Activated CD8-positive, alpha-beta memory T cell treated with anti-CD3 and anti-CD28 coated beads, Interleukin-2, amount 50 U/mL, for 48 hours (primary cell): ENCODE results near the gene PSEN2.

Experiments
- DNase-seq: peaks from one replicate; pipeline ENCODE4 v3.0.0-alpha.2; 2020

PSEN2 gene

GRCh38 chr1:226888021-226888420 lies 17.6 kb downstream of the PSEN2 start:
- no peak for DNase-seq

DNA sequence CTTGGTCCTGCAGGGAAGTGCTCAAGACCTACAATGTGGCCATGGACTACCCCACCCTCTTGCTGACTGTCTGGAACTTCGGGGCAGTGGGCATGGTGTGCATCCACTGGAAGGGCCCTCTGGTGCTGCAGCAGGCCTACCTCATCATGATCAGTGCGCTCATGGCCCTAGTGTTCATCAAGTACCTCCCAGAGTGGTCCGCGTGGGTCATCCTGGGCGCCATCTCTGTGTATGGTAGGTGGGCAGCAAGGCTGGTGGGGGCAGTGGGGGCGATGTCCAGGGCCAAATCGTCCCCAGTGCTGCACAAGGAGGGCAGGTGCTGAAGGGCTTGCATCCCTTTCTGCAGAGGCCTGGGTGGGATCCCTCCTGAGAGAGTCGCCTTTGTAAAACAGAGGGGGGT lies 18.4 kb downstream of the PSEN2 start:
- DNase-seq, result no peak

DNA sequence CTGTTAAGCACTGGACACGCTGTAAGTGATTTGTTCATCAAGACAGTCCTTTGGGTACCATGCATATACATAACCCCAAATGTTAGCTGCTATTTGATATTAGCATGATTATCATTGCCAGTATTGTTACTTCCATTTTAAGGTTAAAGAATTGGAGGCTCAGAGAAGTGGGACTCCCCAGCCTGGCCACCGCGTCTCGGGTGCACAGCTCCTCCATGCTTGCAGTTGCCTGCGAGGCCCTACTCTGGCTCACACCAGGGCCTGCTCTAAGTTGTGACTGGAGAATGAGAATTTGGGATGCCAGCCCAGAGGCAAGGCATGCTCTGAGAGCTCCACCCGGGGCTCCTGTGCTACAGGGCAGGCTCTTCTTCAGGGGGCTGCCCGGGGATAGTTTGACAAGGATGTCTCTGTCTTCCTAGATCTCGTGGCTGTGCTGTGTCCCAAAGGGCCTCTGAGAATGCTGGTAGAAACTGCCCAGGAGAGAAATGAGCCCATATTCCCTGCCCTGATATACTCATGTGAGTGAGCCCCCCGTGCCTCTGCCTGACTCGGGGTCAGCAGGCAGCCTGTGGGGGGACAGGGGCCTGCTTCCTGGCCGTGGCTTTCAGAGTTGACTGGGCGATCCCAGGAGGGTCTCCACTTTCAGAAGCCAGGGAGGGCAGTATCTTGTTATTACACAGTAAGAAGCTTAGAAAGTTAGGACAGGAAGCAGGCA lies 19.4 kb downstream of the PSEN2 start:
- no peak for DNase-seq

GRCh38 chr1:226890331-226891108 lies 20.1 kb downstream of the PSEN2 start:
- no peak for DNase-seq

DNA sequence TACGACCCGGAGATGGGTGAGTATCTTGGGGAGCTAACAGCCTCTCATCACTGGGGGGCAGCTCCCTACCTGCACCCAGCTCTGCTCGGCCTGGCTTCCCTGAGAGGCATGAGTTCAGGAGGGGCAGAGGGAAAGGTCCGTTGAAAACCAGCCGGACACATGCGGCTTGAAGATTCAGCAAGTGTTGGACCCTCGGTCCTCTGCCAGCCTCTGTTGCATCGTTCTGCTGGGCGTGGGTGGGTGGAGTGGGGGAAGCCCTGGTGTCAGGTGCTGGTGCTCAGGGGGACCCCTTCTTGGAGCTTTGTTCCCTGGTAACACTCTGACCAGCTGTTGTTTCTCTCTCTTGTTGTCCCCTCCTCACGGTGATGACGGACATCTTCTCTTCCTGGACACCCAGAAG lies 20.9 kb downstream of the PSEN2 start:
- no peak for DNase-seq

- no peak for DNase-seq
Observed at GRCh38 chr1:226891846-226892523, 21.6 kb downstream of the PSEN2 start.

GRCh38 chr1:226892524-226892875 lies 22.1 kb downstream of the PSEN2 start:
- no peak for DNase-seq

GRCh38 chr1:226893936-226894335 lies 23.5 kb downstream of the PSEN2 start:
- no peak for DNase-seq

DNA sequence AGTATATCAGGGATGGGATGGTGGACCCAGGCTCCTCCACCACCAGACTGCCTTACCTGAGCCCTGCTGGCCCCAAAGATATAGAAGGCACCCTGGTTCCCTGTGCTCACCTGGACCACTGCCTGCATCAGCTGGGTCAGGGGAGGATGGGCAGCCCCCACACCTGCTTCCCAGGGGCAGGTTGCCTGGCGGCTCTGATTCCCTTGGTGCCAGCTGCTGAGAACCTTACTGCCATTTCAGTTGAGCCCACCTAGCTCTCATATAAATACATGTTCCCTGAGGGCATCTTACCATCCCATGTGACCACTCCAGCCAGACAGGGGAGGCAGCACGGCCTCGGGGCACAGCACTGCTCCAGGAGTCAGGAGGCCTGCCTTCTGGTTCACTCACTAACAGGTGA lies 24.4 kb downstream of the PSEN2 start:
- no peak for DNase-seq

DNA sequence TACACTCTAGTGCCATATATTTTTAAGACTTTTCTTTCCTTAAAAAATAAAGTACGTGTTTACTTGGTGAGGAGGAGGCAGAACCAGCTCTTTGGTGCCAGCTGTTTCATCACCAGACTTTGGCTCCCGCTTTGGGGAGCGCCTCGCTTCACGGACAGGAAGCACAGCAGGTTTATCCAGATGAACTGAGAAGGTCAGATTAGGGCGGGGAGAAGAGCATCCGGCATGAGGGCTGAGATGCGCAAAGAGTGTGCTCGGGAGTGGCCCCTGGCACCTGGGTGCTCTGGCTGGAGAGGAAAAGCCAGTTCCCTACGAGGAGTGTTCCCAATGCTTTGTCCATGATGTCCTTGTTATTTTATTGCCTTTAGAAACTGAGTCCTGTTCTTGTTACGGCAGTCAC lies 25.2 kb downstream of the PSEN2 start:
- no peak for DNase-seq

DNA sequence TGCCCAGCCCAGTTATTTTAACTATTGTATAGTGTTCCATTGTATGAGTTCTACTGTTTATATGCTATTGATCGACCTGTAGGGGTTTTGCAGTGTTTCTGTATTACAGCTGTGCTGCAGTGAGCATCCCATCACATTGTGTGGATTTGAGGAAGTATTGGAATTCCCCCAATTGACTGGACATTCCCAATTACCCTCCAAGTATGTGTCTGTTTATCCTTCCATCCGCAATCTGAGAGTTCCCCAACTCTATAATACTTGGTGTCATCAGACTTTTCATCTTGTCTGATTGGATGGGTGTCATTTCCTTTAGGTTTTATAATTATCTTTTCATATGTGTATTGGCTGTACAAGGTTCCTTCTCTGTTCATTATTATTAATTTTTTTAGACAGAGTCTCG lies 27.8 kb downstream of the PSEN2 start:
- DNase-seq, result no peak

GRCh38 chr1:226901421-226901820 lies 31.0 kb downstream of the PSEN2 start:
- no peak for DNase-seq

DNA sequence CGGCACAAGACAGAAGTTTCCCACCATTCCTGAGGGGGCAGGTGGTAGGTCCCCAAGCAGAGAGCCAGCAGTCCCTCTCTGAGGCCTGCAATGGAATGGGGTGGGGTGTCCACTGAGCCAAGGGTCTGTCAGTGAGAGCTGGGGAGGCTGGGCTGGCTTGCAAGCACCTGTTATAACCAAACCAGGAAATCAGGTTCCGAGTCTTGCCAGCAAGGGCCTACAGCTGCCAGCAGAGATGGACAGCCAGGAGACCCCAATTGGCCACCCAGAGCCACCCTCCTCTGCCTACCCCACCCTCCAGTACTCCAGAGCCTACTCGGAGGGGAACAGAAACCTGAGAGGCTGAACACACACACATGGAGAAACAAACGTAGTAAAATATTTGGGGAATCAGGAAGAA lies 32.2 kb downstream of the PSEN2 start:
- peak; percentile 30 for DNase-seq

DNA sequence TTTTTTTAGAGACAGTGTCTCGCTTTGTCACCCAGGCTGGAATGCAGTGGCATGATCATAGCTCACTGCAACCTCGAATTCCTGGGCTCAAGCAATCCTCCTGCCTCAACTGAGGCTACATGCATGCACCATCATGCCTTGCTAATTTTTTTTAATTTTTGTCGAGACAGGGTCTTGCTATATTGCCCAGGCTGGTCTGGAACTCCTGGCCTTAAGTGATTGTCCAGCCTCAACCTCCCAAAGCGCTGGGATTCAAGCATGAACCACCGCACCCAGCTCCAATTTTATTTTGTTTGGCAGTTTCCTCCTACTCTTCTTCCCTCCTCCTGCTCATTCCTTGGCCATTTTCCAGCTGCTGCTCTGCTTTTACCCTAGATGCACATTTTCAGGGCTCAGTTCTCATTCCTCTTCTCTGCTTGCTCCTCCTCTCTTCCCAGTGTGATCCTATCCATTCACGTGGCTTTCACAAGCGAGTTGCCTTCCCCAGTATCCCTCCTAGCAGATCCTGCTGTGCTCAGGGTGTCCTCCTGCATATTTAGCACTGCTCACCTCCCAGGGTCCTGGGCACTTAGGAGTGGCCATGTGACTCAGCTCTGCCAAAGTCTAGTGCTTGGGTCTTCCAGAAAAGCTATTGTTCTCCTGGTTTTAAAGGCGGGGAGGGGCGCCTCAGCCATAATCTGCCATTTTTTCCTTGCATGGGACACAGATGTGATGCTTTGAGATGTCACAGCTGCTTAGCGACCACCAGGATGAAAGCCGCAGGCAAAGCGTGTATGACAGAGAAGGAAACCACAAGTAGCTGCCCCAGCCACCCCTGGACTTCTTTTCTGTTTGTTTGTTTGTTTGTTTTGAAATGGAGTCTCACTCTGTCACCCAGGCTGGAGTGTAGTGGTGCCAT lies 33.7 kb downstream of the PSEN2 start:
- DNase-seq, result no peak

DNA sequence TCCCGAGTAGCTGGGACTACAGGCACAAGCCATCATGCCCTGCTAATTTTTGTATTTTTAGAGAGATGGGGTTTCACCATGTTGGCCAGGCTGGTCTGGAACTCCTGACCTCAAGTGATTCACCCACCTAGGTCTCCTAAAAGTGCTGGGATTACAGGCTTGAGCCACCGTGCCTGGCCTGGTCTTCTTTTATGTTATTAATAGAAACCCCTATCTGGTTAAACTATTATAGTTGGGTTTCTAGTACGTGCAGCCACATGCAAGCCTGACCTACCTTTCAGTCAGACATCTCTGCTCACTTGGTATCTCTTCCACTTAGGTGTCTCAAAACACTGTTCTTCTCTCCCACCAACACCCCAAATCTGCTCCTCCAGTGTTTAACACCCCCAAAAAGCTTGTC lies 34.4 kb downstream of the PSEN2 start:
- no peak for DNase-seq

GRCh38 chr1:226908419-226908818 lies 38.0 kb downstream of the PSEN2 start:
- DNase-seq, result no peak

DNA sequence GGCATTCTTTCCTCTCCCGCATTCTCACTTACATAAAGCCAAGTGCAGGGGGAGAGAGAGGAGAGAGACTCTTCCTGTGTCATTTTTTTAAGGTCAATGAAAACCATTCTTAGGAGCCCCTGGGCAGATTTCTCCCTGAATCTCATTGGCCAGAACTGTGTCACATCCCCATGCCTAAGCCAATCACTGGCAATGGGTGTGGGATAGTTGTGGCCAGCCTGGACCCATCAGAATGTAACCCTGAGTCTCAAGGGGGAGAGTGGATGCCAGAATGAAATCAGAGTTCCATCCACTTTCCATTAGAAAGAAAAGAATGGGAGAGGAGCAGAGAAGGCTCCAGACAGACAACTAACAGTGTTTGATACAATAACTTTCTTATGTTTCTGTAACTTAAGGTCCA lies 38.5 kb downstream of the PSEN2 start:
- DNase-seq, result no peak

DNA sequence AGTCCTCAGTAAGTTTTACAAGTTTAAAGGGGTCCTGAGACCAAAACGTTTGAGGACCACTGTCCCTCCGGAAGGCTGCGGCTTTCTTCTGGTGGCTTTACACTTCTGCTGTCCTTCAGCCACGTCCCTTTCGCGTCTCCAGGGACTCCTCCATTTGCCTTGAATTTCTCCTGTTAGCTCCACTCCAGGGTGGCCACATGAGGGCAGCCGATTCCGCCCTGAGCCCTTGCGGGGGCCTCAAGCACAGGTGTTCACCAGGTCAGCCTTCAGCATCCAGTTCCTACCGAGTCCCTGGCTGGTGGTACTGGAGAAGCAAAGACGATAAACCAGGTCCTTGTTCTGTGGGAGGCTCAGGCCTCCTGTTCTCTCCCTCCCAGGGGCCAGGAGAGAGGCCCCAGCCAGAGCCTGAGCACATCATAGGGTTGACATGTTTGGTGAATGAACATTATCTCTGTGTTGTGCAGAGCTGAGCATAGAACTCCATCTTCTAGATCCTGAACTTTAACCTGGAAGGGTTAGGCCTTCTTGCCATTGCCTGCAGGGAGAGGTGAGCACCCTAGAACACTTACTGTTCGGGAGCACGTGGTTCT lies 42.3 kb downstream of the PSEN2 start:
- peak; percentile 69 for DNase-seq

DNA sequence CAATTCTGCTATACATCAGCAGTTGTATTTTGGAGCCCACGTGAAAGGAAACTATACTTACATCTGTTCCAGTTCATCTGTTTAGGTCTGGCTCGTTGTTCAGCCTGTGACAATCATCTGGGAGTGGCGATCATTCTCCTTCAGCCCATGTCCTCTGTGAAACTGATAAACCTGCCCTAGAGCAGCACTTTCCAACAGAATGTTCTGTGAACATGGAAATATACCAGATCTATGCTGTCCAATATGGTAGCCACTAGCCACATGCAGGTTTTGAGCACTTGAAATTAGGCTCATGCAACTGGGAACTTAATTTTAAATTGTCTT lies 45.2 kb downstream of the PSEN2 start:
- no peak for DNase-seq

DNA sequence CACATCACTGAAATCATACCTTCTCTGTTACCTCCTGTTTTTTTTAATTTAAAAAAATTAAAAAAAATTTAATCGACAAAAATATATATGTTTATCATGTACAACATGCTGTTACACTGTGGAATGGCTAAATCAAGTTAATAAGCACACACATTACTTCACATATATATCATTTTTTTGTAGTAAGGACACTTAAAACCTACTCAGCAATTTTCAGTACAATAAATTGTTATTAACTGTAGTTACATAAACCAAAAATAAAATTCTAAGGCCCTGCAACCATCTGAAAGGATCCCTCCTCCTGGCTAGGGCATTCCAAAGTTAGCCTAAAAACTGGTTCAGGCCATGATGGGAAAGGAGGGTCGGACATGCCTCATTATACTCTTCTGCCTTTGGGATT lies 46.1 kb downstream of the PSEN2 start:
- no peak for DNase-seq

- DNase-seq, result no peak
Observed at GRCh38 chr1:226919587-226919986, 49.2 kb downstream of the PSEN2 start.

GRCh38 chr1:226919995-226920394 lies 49.6 kb downstream of the PSEN2 start:
- DNase-seq, result no peak

- no peak for DNase-seq
Observed at GRCh38 chr1:226920446-226920894, 50.1 kb downstream of the PSEN2 start.
